ENCODE results near the gene NR6A1.

Gene NR6A1

GRCh38 chr9:124602204-124602603 is 168.9 kb downstream of the NR6A1 start:
- no peak for DNase-seq

- DNase-seq = no peak
These were observed 170.7 kb downstream of the NR6A1 start for GRCh38 chr9:124600407-124600806.

GRCh38 chr9:124599121-124599795 is 171.9 kb downstream of the NR6A1 start:
- DNase-seq = no peak

GRCh38 chr9:124598048-124598447 is 173.1 kb downstream of the NR6A1 start:
- no peak for DNase-seq

- DNase-seq = no peak
These were observed 174.8 kb downstream of the NR6A1 start for GRCh38 chr9:124596172-124596839.

GRCh38 chr9:124595743-124596142 is 175.4 kb downstream of the NR6A1 start:
- DNase-seq = no peak

GRCh38 chr9:124594673-124595072 is 176.4 kb downstream of the NR6A1 start:
- no peak for DNase-seq

- DNase-seq = no peak
These were observed 176.9 kb downstream of the NR6A1 start for GRCh38 chr9:124594225-124594624.

GRCh38 chr9:124593651-124594058 is 177.5 kb downstream of the NR6A1 start:
- DNase-seq = no peak

- no peak for DNase-seq
These were observed 177.9 kb downstream of the NR6A1 start for GRCh38 chr9:124593200-124593599.

GRCh38 chr9:124590889-124591641 is 180.0 kb downstream of the NR6A1 start:
- DNase-seq = no peak

- DNase-seq = no peak
These were observed 186.5 kb downstream of the NR6A1 start for GRCh38 chr9:124584631-124585030.

GRCh38 chr9:124583134-124583533 is 188.0 kb downstream of the NR6A1 start:
- DNase-seq = no peak

- DNase-seq = no peak
These were observed 190.9 kb downstream of the NR6A1 start for GRCh38 chr9:124580186-124580585.

- no peak for DNase-seq
These were observed 194.4 kb downstream of the NR6A1 start for GRCh38 chr9:124576751-124577150.

- no peak for DNase-seq
These were observed 196.4 kb downstream of the NR6A1 start for GRCh38 chr9:124574534-124575375.

GRCh38 chr9:124570942-124571666 is 200.0 kb downstream of the NR6A1 start:
- no peak for DNase-seq

GRCh38 chr9:124569942-124570341 is 201.2 kb downstream of the NR6A1 start:
- DNase-seq = no peak

GRCh38 chr9:124567362-124567761 is 203.7 kb downstream of the NR6A1 start:
- no peak for DNase-seq

- DNase-seq = no peak
These were observed 208.8 kb downstream of the NR6A1 start for GRCh38 chr9:124562328-124562727.

GRCh38 chr9:124559871-124560270 is 211.2 kb downstream of the NR6A1 start:
- DNase-seq = no peak

GRCh38 chr9:124558777-124559470 is 212.2 kb downstream of the NR6A1 start:
- no peak for DNase-seq

Measured in activated CD8-positive, alpha-beta memory T cell treated with anti-CD3 and anti-CD28 coated beads, Interleukin-2, amount 50 U/mL, for 4 hours (primary cell).